Calu3 (cell line): ENCODE results near the gene CNGB1. TPM values are rescaled to one million over a fixed set of nuclear protein-coding genes. Genes with fewer than 3 reads are reported as not detected.

Experiments
- BruUV-seq: library from RNA; stranded (reverse); fragments of 400-500 nt; replicated peaks from 2 replicates; lab custom pipeline; 2021; lab: Mats Ljungman, UMichigan
- CTCF ChIA-PET: fragments of 300-600 bp; sonication (Branson Sonifier 250); formaldehyde crosslinking; loops from one replicate; lab custom pipeline; 2022; ENCODE audit warnings: antibody characterized with exemption; lab: Charles Lee
- DNase-seq: peaks from one replicate; pipeline ENCODE4 v3.0.0; 2022
- H3K27ac Mint-ChIP-seq: one replicate; pipeline ENCODE4 v1.8.0; 2022; ENCODE audit warnings: mixed read lengths; ENCODE audit not compliant: unreplicated experiment
- H3K27me3 Mint-ChIP-seq: one replicate; pipeline ENCODE4 v1.8.0; 2022; ENCODE audit warnings: mixed read lengths; ENCODE audit not compliant: unreplicated experiment
- H3K36me3 Mint-ChIP-seq: one replicate; pipeline ENCODE4 v1.8.0; 2022; ENCODE audit warnings: mild to moderate bottlenecking, moderate library complexity, mixed read lengths; ENCODE audit not compliant: insufficient read depth, unreplicated experiment
- H3K4me1 Mint-ChIP-seq: one replicate; pipeline ENCODE4 v1.8.0; 2022; ENCODE audit warnings: mild to moderate bottlenecking, low read depth, mixed read lengths; ENCODE audit not compliant: unreplicated experiment
- H3K4me3 Mint-ChIP-seq: one replicate; pipeline ENCODE4 v1.8.0; 2022; ENCODE audit warnings: mild to moderate bottlenecking, low read depth, moderate library complexity, mixed read lengths; ENCODE audit not compliant: unreplicated experiment
- H3K9me3 Mint-ChIP-seq: one replicate; pipeline ENCODE4 v1.8.0; 2022; ENCODE audit warnings: low read depth, mixed read lengths; ENCODE audit not compliant: unreplicated experiment
- CTCF ChIP-seq: fragments of 200-600 bp; IDR thresholded peaks from one replicate; pipeline ENCODE4 v1.8.0; 2022; ENCODE audit warnings: antibody characterized with exemption; ENCODE audit not compliant: unreplicated experiment
- intact Hi-C: fragments of 100-400 bp; cut with micrococcal nuclease; formaldehyde crosslinking; loops from one replicate; pipeline ENCODE4 v1.10.0; 2022; ENCODE audit not compliant: unreplicated experiment
- total RNA-seq: library from RNA; stranded (reverse); gene quantifications from 2 replicates; pipeline ENCODE4 v1.2.3, GENCODE V29; 2022

CNGB1 gene
- total RNA-seq, 1 experiment from 2014 or later: 0.19 TPM

DNA sequence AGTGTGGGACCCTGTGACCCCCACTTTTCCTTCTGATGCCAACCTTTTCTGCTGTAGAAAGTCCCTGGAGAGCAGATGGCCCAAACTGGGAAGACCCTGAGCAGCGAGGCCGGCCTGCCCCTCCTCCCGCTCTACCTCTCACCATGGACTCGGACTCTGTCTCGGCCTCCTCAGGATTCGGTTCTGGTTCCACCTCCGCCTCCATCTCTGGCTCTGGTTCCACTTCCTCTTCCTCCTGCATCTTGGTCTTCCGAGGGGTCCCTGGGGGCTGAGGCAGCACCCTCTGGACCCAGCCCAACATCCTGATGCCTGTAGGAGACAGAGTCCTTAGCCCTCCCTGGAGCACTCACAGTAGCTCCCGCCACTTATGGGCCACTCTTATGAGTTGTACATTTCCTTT, 3.9 kb downstream of the CNGB1 start:
- BruUV-seq: no TSS peak
- H3K27me3 Mint-ChIP-seq: peaks cover 63% of the 10 kb centered on the region
- no peak overlapping the region for H3K27ac Mint-ChIP-seq

DNA sequence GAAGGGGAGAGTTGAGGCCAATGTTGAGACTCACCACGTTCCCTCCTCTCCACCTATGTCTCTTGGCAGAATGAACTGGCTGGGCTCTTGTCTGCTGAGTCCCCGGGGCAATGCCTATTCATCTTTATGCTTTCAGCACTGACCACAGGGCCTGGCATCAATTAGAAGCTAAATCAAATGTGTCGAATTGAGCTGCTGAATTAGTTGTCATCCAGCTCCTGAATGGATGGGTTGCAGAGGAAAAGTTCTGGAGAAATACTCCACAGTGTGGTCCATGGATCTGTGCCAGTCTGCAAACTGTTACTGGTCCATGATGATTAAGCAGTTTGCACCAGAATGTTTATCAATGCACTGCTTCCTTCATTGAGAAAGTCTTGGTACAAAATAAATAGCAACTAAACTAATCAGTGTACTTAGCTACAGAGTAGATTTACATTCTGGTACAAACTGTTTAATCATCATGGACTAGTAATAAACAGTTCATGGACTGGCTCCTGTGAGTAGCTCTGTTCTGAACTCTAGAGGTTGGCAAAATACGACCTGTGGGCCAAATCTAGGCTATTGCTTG, 4.6 kb downstream of the CNGB1 start:
- no peak for DNase-seq
- H3K4me3 Mint-ChIP-seq: no peak overlapping the region
- no peak for TF ChIP-seq CTCF
- H3K9me3 Mint-ChIP-seq: no peaks in the 10 kb centered on the region
- no peaks in the 10 kb centered on the region for H3K36me3 Mint-ChIP-seq
- H3K4me1 Mint-ChIP-seq: no peaks in the 10 kb centered on the region
- BruUV-seq: no TSS peak
- H3K27me3 Mint-ChIP-seq: peaks cover 63% of the 10 kb centered on the region
- CTCF ChIA-PET: interaction anchor here (0.5 to 0.8 kb wide), 2 partner anchors 28 to 34 kb away, joined by 3 to 4 read pairs; no protein-coding TSS in a partner anchor
- intact Hi-C loops: no loop called here
- H3K27ac Mint-ChIP-seq: no peak overlapping the region

More for the DNA sequence above, 3.9 kb downstream of the CNGB1 start:
- no peak for DNase-seq
- TF ChIP-seq CTCF: no peak
- Mint-ChIP-seq H3K4me3 (no peak overlapping the region), H3K9me3 (no peaks in the 10 kb centered on the region), H3K36me3 (no peaks in the 10 kb centered on the region), H3K4me1 (no peaks in the 10 kb centered on the region)
- intact Hi-C loops: no loop called here
- CTCF ChIA-PET: interaction anchor here (0.8 kb wide), 1 partner anchor 27 kb away, joined by 3 read pairs; no protein-coding TSS in a partner anchor

GRCh38 chr16:57964157-57964700, 6.7 kb downstream of the CNGB1 start:
- intact Hi-C loops: no loop called here
- Mint-ChIP-seq H3K27me3 (peaks cover 59% of the 10 kb centered on the region), H3K27ac (no peak overlapping the region), H3K4me1 (no peaks in the 10 kb centered on the region), H3K36me3 (no peaks in the 10 kb centered on the region), H3K9me3 (no peaks in the 10 kb centered on the region), H3K4me3 (no peak overlapping the region)
- BruUV-seq: no TSS peak
- no peak for DNase-seq
- no peak for TF ChIP-seq CTCF
- CTCF ChIA-PET: no interaction called here

- CTCF ChIA-PET: no interaction called here
- H3K27ac Mint-ChIP-seq: no peak overlapping the region
- H3K4me1 Mint-ChIP-seq: no peaks in the 10 kb centered on the region
- intact Hi-C loops: no loop called here
- no peak for TF ChIP-seq CTCF
- BruUV-seq: no TSS peak
- no peaks in the 10 kb centered on the region for H3K36me3 Mint-ChIP-seq
- peaks cover 67% of the 10 kb centered on the region for H3K27me3 Mint-ChIP-seq
- DNase-seq: no peak
- no peak overlapping the region for H3K4me3 Mint-ChIP-seq
- no peaks in the 10 kb centered on the region for H3K9me3 Mint-ChIP-seq
These were observed 8.2 kb downstream of the CNGB1 start for GRCh38 chr16:57962756-57963155.
